Natural killer cell (primary cell): ENCODE data around the gene FHL2. TPM values are rescaled to one million over a fixed set of nuclear protein-coding genes. Genes with fewer than 3 reads are reported as not detected.

Experiments used
- ATAC-seq, 3 donors: fragments of 150-1000 bp in 2 of 3; fragments of 200-7000 bp in 1 of 3; cut with Tn5 transposase; 1 replicate in 1 of 3; 2 replicates in 2 of 3; pipeline ENCODE4 v1.10.0; 2021; ENCODE audit warnings: mild to moderate bottlenecking in 2 of 3, moderate library complexity in 2 of 3
- DNase-seq, 2 donors: peaks; one replicate each; pipeline versions ENCODE4 v3.0.0 to v3.0.0-alpha.2; 2013 to 2021; ENCODE audit warnings: mixed read lengths in 1 of 2
- H3K27ac ChIP-seq: one replicate; pipeline ENCODE4 v1.5.1; 2013; ENCODE audit warnings: mild to moderate bottlenecking, low read length
- H3K27me3 ChIP-seq: one replicate; pipeline ENCODE4 v1.6.1; 2013; ENCODE audit warnings: low read length; ENCODE audit not compliant: control insufficient read depth, insufficient read depth
- H3K36me3 ChIP-seq: one replicate; pipeline ENCODE4 v1.6.1; 2013; ENCODE audit warnings: low read length; ENCODE audit not compliant: control insufficient read depth, insufficient read depth
- H3K4me1 ChIP-seq: one replicate; pipeline ENCODE4 v1.6.1; 2013; ENCODE audit warnings: low read length; ENCODE audit not compliant: control insufficient read depth, insufficient read depth
- H3K4me3 ChIP-seq: one replicate; pipeline ENCODE4 v1.5.1; 2013; ENCODE audit warnings: low read length
- H3K9me3 ChIP-seq: one replicate; pipeline ENCODE4 v1.6.1; 2013; ENCODE audit warnings: low read length; ENCODE audit not compliant: control insufficient read depth, insufficient read depth
- H3K27ac Mint-ChIP-seq, 2 donors: one replicate each; pipeline ENCODE4 v1.8.0; 2022; ENCODE audit warnings: mild to moderate bottlenecking in 2 of 2, mixed read lengths in 2 of 2, moderate library complexity in 1 of 2
- H3K27me3 Mint-ChIP-seq, 2 donors: one replicate each; pipeline ENCODE4 v1.8.0; 2022; ENCODE audit warnings: low read depth in 2 of 2, mixed read lengths in 2 of 2
- H3K36me3 Mint-ChIP-seq: one replicate; pipeline ENCODE4 v1.8.0; 2022; ENCODE audit warnings: mixed read lengths
- H3K4me1 Mint-ChIP-seq, 2 donors: one replicate each; pipeline ENCODE4 v1.8.0; 2022; ENCODE audit warnings: mixed read lengths in 2 of 2
- H3K4me3 Mint-ChIP-seq: one replicate; pipeline ENCODE4 v1.8.0; 2022; ENCODE audit warnings: mild to moderate bottlenecking, moderate library complexity, mixed read lengths
- H3K9me3 Mint-ChIP-seq, 2 donors: one replicate each; pipeline ENCODE4 v1.8.0; 2022; ENCODE audit warnings: mixed read lengths in 2 of 2
- CTCF ChIP-seq: fragments of 200-600 bp; IDR thresholded peaks from one replicate; pipeline ENCODE4 v1.8.0; 2022; ENCODE audit warnings: antibody characterized with exemption
- WGBS: methylation state at CpG from one replicate; pipeline ENCODE4 v1.1.7; 2013; ENCODE audit warnings: missing lambda C conversion rate; ENCODE audit not compliant: insufficient coverage; 5-methylcytosine and 5-hydroxymethylcytosine counted together
- intact Hi-C: fragments of 100-400 bp; cut with micrococcal nuclease; formaldehyde crosslinking; loops from one replicate; pipeline ENCODE4 v1.14.2; 2022
- total RNA-seq, 4 donors: library from RNA; stranded (reverse); fragments of 120-200 nt in 1 of 4; gene quantifications; one replicate each; pipeline versions ENCODE4 v1.2.3 to v1.2.4, GENCODE V29; 2013 to 2022

Gene FHL2
- total RNA-seq, 3 donors from 2014 or later (not counting 1 experiment from before 2014, with no cell fraction given): 0.26 to 1.3 (median 0.84) TPM

- Mint-ChIP-seq H3K36me3 (no peaks in the 10 kb centered on the region), H3K9me3 (no peaks in the 10 kb centered on the region), H3K4me3 (no peak overlapping the region), H3K4me1 (peaks cover 0 to 6% of the 10 kb centered on the region in 2 donors), H3K27ac (no peak overlapping the region), H3K27me3 (peaks cover 14 to 36% of the 10 kb centered on the region in 2 donors)
- no peak overlapping the region for H3K27ac ChIP-seq
- no peaks in the 10 kb centered on the region for H3K9me3 ChIP-seq
- no peaks in the 10 kb centered on the region for H3K36me3 ChIP-seq
- no peak for TF ChIP-seq CTCF
- ATAC-seq (no peak), DNase-seq (no peak)
- 89% methylated on average over 1 of the region's 2 CpGs for WGBS
- intact Hi-C loops: no loop called here
- H3K27me3 ChIP-seq: peaks cover 13% of the 10 kb centered on the region
- H3K4me1 ChIP-seq: peaks cover 14% of the 10 kb centered on the region
- no peak overlapping the region for H3K4me3 ChIP-seq
These were observed 4.0 kb upstream of the FHL2 start for GRCh38 chr2:105402809-105403208.

- H3K27ac ChIP-seq: no peak overlapping the region
- Mint-ChIP-seq H3K4me1 (peaks cover 0 to 6% of the 10 kb centered on the region in 2 donors), H3K36me3 (no peaks in the 10 kb centered on the region), H3K9me3 (no peaks in the 10 kb centered on the region), H3K4me3 (no peak overlapping the region), H3K27me3 (peaks cover 16 to 36% of the 10 kb centered on the region in 2 donors), H3K27ac (no peak overlapping the region)
- ATAC-seq (no peak), DNase-seq (no peak)
- H3K4me3 ChIP-seq: no peak overlapping the region
- no peaks in the 10 kb centered on the region for H3K9me3 ChIP-seq
- peaks cover 14% of the 10 kb centered on the region for H3K4me1 ChIP-seq
- intact Hi-C loops: no loop called here
- TF ChIP-seq CTCF: no peak
- H3K27me3 ChIP-seq: peaks cover 14% of the 10 kb centered on the region
- H3K36me3 ChIP-seq: no peaks in the 10 kb centered on the region
- no CpG with 5 or more reads among the region's 7 CpGs for WGBS
These were observed 3.0 kb upstream of the FHL2 start for GRCh38 chr2:105401867-105402266.

GRCh38 chr2:105400138-105400540, 1.3 kb upstream of the FHL2 start:
- Histone ChIP-seq H3K4me1 (peaks cover 14% of the 10 kb centered on the region), H3K4me3 (no peak overlapping the region), H3K9me3 (no peaks in the 10 kb centered on the region), H3K36me3 (no peaks in the 10 kb centered on the region), H3K27me3 (peaks cover 14% of the 10 kb centered on the region), H3K27ac (no peak overlapping the region)
- Mint-ChIP-seq H3K27ac (no peak overlapping the region), H3K4me3 (peak overlapping the region; percentile 29), H3K4me1 (peaks cover 0 to 6% of the 10 kb centered on the region in 2 donors), H3K9me3 (no peaks in the 10 kb centered on the region), H3K27me3 (peaks cover 28 to 41% of the 10 kb centered on the region in 2 donors), H3K36me3 (no peaks in the 10 kb centered on the region)
- ATAC-seq (no peak), DNase-seq (no peak)
- intact Hi-C loops: no loop called here
- WGBS: 97% methylated on average over 7 of the region's 7 CpGs
- no peak for TF ChIP-seq CTCF

GRCh38 chr2:105399207-105399861, 483 bp upstream of the FHL2 start:
- ATAC-seq (no peak), DNase-seq (no peak)
- Mint-ChIP-seq H3K4me1 (peaks cover 0 to 6% of the 10 kb centered on the region in 2 donors), H3K27me3 (peaks cover 28 to 37% of the 10 kb centered on the region in 2 donors), H3K4me3 (no peak overlapping the region), H3K27ac (peak overlapping the region in 1 of 2 donors; percentile 74), H3K9me3 (no peaks in the 10 kb centered on the region), H3K36me3 (no peaks in the 10 kb centered on the region)
- Histone ChIP-seq H3K36me3 (no peaks in the 10 kb centered on the region), H3K27me3 (peaks cover 14% of the 10 kb centered on the region), H3K4me1 (peaks cover 14% of the 10 kb centered on the region), H3K4me3 (no peak overlapping the region), H3K9me3 (no peaks in the 10 kb centered on the region), H3K27ac (no peak overlapping the region)
- WGBS: 50% methylated on average over 38 of the region's 38 CpGs
- no peak for TF ChIP-seq CTCF
- intact Hi-C loops: no loop called here
